ENCODE data around the gene ANO8. TPM values are rescaled to one million over a fixed set of nuclear protein-coding genes. Genes with fewer than 3 reads are reported as not detected.

The ANO8 gene
- total RNA-seq, 6 donors from 2014 or later: 9.0 to 45.1 (median 16.4) TPM

DNA sequence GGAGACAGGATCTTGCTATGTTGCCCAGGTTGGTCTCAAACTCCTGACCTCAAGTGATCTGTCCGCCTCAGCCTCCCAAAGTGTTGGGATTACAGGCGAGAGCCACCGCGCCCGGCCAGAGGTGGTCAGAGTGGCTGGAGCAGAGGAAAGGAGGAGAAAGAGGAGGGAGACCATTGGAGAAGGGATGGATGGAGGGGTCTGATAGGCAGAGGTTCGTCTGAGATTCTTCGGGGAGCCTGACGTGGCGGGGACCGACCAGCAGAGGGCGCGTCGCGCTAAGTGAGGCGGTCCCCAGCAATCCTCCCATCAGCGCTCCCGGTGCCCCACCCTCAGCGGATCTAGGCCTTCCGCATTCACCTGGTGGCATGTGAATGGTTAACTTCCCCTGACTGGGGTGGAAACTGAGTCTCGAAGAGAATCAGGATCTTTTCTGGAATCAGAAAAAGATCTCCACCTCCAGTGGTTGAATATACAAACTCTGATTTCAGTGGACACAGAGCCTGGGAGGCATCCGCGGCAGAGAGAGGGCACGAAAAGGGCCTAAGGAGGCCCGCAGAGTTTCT, 11.5 kb upstream of the ANO8 start:
- TF ChIP-seq EP300 (IDR thresholded peaks at IDR 0.05): no peak
- TF ChIP-seq, protein P1, sequence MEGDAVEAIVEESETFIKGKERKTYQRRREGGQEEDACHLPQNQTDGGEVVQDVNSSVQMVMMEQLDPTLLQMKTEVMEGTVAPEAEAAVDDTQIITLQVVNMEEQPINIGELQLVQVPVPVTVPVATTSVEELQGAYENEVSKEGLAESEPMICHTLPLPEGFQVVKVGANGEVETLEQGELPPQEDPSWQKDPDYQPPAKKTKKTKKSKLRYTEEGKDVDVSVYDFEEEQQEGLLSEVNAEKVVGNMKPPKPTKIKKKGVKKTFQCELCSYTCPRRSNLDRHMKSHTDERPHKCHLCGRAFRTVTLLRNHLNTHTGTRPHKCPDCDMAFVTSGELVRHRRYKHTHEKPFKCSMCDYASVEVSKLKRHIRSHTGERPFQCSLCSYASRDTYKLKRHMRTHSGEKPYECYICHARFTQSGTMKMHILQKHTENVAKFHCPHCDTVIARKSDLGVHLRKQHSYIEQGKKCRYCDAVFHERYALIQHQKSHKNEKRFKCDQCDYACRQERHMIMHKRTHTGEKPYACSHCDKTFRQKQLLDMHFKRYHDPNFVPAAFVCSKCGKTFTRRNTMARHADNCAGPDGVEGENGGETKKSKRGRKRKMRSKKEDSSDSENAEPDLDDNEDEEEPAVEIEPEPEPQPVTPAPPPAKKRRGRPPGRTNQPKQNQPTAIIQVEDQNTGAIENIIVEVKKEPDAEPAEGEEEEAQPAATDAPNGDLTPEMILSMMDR (IDR thresholded peaks at IDR 0.05): peak; percentile 93 to 96 (median 95)
- H3K27me3 ChIP-seq: no peaks in the 10 kb centered on the region
- H3K36me3 ChIP-seq: peaks cover 0 to 7% (median 3%) of the 10 kb centered on the region in 4 donors
- no peaks in the 10 kb centered on the region for H3K9me3 ChIP-seq
- H3K4me1 ChIP-seq: peaks cover 19 to 33% (median 25%) of the 10 kb centered on the region in 4 donors
- 18 to 20% methylated on average over 22 to 24 of the region's 24 CpGs for WGBS, 2 donors
- DNase-seq (peak; percentile 77 to 96), ATAC-seq (ENCODE audit: low FRiP score in 2 of 2) (peak; percentile 90 to 91)
- H3K27ac ChIP-seq: peak overlapping the region in 1 of 4 donors; percentile 54
- H3K4me3 ChIP-seq: no peak overlapping the region

DNA sequence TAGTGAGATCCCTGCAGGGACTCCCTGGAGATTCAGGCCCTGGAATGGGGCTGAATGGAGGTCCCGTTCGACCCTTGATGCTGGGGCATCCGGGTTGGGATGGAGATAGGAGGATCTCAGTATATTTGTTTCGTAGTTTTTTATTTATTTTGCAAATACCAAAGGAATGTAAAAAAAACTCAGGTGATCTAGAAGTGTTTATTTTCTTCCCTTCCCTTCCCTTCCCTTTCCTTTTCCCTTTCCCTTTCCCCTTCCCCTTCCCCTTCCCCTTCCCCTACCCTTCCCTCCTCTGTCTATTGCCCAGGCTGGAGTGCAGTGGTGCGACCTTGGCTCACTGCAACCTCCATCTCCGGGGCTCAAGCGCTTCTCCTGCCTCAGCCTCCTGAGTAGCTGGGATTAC, 7.2 kb upstream of the ANO8 start:
- H3K27ac ChIP-seq: no peak overlapping the region
- TF ChIP-seq EP300 (IDR thresholded peaks at IDR 0.05): no peak
- TF ChIP-seq, protein P1 (IDR thresholded peaks at IDR 0.05): no peak
- no peak for TF ChIP-seq POLR2AphosphoS5 (IDR thresholded peaks at IDR 0.05)
- TF ChIP-seq POLR2A (IDR thresholded peaks at IDR 0.05): no peak
- peaks cover 11 to 22% (median 21%) of the 10 kb centered on the region in 4 donors for H3K4me1 ChIP-seq
- H3K4me3 ChIP-seq: no peak overlapping the region
- DNase-seq: no peak
- no peak for ATAC-seq (ENCODE audit: low FRiP score in 2 of 2)
- H3K27me3 ChIP-seq: no peaks in the 10 kb centered on the region
- 83 to 85% methylated on average over 7 of the region's 7 CpGs for WGBS, 2 donors
- H3K9me3 ChIP-seq: no peaks in the 10 kb centered on the region
- peaks cover 0 to 10% (median 4%) of the 10 kb centered on the region in 4 donors for H3K36me3 ChIP-seq

DNA sequence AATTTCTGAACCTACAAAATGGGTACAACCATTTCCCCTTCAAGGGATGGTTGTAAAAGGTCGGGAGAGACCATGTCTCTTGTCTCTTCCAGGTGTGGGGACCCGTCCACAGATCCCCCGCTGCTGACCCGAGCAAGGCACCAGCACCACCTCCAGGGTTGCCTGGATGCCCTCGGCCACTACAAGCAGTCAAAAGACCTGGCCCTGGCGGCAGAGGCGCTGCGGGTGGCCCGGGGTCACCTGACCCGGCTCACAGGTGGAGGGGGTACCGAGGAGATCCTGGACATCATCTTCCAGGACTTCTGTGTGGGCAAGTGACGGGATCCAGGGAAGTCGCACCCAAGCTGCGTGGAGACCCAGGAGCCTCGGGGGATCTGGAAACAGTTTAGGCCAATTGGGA, 6.7 kb upstream of the ANO8 start:
- Histone ChIP-seq H3K27ac (no peak overlapping the region), H3K4me3 (no peak overlapping the region), H3K36me3 (peaks cover 0 to 10% (median 4%) of the 10 kb centered on the region in 4 donors), H3K27me3 (no peaks in the 10 kb centered on the region), H3K9me3 (no peaks in the 10 kb centered on the region), H3K4me1 (peaks cover 8 to 20% (median 18%) of the 10 kb centered on the region in 4 donors)
- DNase-seq (peak in 1 of 2 donors; percentile 64), ATAC-seq (ENCODE audit: low FRiP score in 2 of 2) (no peak)
- WGBS, 2 donors: 94 to 96% methylated on average over 14 to 15 of the region's 15 CpGs
- TF ChIP-seq, protein P1 (IDR thresholded peaks at IDR 0.05): no peak
- TF ChIP-seq EP300 (IDR thresholded peaks at IDR 0.05) (no peak), POLR2A (IDR thresholded peaks at IDR 0.05) (no peak), POLR2AphosphoS5 (IDR thresholded peaks at IDR 0.05) (no peak)

DNA sequence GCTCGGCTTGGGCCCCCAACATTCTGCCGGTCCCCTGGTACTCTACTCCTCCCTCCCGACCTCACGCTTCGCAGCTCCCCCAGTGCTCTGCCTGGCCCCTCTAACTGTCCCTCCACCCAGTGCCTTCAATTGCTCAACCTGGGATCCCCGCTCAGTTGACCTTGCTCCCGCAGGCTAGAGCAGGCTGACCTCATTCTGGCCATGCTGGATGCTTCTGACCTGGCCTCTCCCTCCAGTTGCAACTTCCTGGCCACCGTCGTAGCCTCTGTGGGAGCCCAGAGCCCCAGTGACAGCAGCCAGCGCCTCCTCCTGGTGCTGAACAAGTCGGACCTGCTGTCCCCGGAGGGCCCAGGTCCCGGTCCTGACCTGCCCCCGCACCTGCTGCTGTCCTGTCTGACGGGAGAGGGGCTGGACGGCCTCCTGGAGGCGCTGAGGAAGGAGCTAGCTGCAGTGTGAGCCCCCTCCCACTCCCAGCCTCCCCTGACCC, 6.3 kb upstream of the ANO8 start:
- no peaks in the 10 kb centered on the region for H3K27me3 ChIP-seq
- no peak for ATAC-seq (ENCODE audit: low FRiP score in 2 of 2)
- H3K4me1 ChIP-seq: peaks cover 12 to 20% (median 13%) of the 10 kb centered on the region in 4 donors
- no peak overlapping the region for H3K27ac ChIP-seq
- H3K9me3 ChIP-seq: no peaks in the 10 kb centered on the region
- DNase-seq: peak in 1 of 2 donors; percentile 60
- H3K36me3 ChIP-seq: peaks cover 0 to 10% (median 4%) of the 10 kb centered on the region in 4 donors
- H3K4me3 ChIP-seq: no peak overlapping the region
- TF ChIP-seq POLR2A (IDR thresholded peaks at IDR 0.05): no peak
- TF ChIP-seq EP300 (IDR thresholded peaks at IDR 0.05): no peak
- TF ChIP-seq, protein P1 (IDR thresholded peaks at IDR 0.05): no peak
- no peak for TF ChIP-seq POLR2AphosphoS5 (IDR thresholded peaks at IDR 0.05)
- whole genome bisulfite sequencing, 2 donors: 78 to 87% methylated on average over 10 to 13 of the region's 17 CpGs

Data from upper lobe of left lung (tissue), 6 donors.